ENCODE measurements around the gene RGS21.
"Not testable (repeated sequence)": the region's sequence is repeated elsewhere in the genome, so short reads cannot be mapped to it uniquely, and the experiment has no call there.

The RGS21 gene

DNA sequence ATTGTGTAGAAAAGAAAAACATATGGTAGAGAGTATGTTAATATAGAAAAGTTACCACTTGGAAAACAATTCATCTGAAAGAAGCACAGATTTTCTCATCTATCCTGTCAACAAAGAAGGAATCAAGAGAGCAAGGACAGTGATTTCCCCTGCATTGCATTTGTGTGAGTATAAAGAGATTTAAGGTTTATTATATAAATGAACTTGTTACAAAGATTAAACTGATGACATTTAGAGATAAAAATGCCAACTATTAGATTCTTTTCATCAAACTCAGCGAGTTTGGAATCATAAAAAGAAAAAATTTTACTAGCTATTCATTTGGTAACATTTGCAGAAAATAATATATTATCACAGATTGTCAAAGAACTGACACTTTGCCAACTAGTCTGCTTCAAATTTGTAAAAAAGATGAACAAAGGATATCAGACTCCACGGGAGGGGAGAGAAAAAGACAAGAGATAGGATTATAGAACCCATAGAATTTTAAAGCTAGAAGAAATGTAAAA is at the start of gene RGS21:
TSS of gene RGS21 (plus strand) at position 51 of the 509 bp plus-strand sequence. CDS start 26,045 bp downstream, outside the sequence.
- no peak for DNase-seq (ENCODE audit: low read depth)

- no peak for DNase-seq (ENCODE audit: low read depth)
Measured at GRCh38 chr1:192268468-192269052, 48.2 kb upstream of the RGS21 start.

DNA sequence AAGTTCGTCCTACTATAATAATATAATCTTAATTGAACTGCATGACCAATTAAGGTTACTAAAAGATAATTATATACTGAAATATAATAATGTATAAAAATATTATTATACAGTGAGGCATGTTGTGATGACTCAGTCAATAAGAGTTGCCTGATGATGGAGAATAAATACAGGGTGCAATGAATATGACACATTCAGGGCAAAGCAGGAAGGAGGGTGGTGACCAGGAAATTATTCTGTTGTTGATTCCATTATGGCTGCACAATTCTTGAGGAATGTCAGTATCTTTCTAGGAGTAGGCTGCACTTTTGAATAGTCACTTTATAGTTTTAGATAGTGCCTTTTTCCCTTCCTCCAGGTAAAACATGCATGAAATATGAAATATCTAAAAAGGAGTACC is 46.4 kb upstream of the RGS21 start:
- DNase-seq (ENCODE audit: low read depth): no peak

DNA sequence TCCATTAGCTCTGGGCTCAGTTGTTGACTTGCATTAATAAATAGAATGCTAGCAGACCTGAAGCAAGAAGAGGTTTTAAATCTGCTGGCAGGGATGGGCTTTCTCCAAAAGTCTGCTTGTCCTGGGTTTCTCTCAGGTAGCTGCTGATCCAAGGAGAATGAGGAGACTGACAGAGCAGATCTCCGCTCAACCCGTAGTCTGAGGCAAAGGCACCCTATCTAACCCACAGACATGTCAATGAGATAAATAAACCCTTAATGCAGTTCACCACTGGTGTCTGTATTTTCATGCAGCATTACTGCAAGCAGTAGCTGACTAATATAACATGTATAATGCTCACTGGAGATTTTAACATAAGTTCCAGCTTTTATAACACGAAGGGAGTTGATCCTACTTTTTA is 44.1 kb upstream of the RGS21 start:
- DNase-seq (ENCODE audit: low read depth): no peak

DNA sequence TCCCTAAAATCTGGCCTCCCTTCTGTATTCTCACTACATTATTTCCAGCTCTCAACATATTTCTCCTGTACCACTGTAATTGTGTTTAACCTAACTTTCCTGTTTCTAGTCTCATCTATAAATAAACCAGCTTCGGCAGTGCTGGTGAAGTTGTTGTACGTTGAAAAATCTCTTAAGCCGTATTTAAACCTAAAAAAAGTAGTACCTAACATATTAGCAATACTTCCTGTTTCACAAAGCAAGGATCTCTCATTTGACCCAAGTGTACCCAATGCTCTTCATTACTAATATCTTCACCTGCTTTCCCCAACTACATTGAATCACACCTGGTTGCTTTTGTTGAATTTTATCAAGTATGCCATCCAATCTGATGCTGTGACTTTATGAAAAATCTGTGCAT is 42.2 kb upstream of the RGS21 start:
- DNase-seq (ENCODE audit: low read depth): no peak

DNA sequence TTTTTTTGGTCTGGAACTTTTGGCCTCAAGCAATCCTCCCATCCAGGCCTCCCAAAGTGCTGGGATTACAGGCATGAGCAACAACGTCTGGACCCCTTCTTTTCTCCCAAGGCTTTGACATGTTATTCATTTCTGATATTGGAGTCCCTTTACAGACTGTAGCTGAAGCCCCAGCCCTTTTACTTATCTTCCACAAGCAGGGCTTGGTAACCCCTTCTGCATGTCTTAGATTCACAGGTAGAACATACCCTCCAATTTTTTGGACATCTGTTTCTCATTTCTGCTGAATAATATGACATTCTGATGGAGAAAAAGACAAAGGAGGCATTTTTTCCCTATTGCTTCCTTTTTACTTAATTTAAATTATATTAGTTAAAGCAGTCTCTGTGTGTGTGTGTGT is 39.2 kb upstream of the RGS21 start:
- no peak for DNase-seq (ENCODE audit: low read depth)

GRCh38 chr1:192284927-192285326 is 31.9 kb upstream of the RGS21 start:
- no peak for DNase-seq (ENCODE audit: low read depth)

- DNase-seq (ENCODE audit: low read depth): no peak
Measured at GRCh38 chr1:192303029-192303428, 13.8 kb upstream of the RGS21 start.

- DNase-seq (ENCODE audit: low read depth): not testable (repeated sequence)
Measured at GRCh38 chr1:192308314-192308713, 8.5 kb upstream of the RGS21 start.

- DNase-seq (ENCODE audit: low read depth): no peak
Measured at GRCh38 chr1:192311281-192311680, 5.5 kb upstream of the RGS21 start.

DNA sequence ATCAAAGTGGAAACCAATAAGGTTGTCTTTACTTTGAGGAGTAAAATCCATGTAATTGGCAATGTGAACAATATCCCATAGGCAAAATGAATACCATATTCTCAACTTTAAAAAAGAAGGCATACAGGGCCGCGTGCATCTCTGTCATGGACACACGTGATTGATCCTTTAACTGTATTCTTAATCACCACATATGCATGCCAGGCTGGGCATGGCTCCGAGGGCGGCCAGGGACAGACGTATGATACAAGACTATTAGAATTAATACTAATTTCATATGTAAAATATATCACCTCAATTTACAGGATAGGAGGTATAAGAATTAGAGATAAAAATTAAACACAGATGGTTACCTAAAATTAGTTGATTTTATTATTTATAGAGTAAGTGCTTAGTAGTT is 11.2 kb downstream of the RGS21 start:
- DNase-seq (ENCODE audit: low read depth): no peak

- no peak for DNase-seq (ENCODE audit: low read depth)
Measured at GRCh38 chr1:192342842-192343241, 26.1 kb downstream of the RGS21 start.

DNA sequence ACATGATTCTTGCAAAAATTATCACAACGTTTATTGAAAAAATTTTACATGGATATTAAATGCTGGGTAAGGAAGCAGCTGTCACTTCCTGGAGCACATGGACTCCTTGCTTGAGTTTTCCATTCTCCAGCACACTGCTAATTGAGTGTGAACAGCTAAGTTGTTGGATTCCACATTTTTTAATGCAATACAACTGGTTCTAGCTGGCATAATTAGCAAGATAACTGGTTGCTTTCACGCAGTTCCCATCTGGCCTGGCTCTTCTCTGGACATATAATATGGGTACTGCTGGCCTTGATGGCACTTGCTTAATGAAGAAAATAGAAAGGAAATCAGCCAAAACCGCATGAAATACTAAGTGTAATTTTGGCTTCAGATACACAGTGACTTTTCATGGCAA is 26.6 kb downstream of the RGS21 start:
- no peak for DNase-seq (ENCODE audit: low read depth)

- DNase-seq (ENCODE audit: low read depth): no peak
Measured at GRCh38 chr1:192349314-192349713, 32.5 kb downstream of the RGS21 start.

GRCh38 chr1:192350356-192350755 is 33.6 kb downstream of the RGS21 start:
- no peak for DNase-seq (ENCODE audit: low read depth)

GRCh38 chr1:192351550-192351949 is 34.8 kb downstream of the RGS21 start:
- no peak for DNase-seq (ENCODE audit: low read depth)

DNA sequence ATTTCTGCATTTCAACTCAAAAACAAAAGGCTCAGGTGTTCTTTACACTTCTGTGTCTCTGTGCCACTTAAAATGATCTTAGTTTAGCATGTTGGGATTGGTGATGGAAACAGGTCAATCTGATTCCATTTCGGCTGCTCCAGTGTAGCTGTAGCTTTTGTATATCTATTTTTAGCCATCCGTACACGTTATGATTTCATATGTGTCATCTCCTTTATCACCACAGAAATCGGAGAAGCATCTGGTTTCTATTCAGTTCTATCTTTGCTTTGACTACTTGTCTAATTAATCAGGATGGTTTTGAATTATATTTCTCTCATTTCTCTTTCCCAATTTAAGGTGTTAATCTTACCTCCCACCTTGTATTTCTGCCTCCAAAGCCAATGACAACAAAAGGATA is 41.1 kb downstream of the RGS21 start:
- no peak for DNase-seq (ENCODE audit: low read depth)

DNA sequence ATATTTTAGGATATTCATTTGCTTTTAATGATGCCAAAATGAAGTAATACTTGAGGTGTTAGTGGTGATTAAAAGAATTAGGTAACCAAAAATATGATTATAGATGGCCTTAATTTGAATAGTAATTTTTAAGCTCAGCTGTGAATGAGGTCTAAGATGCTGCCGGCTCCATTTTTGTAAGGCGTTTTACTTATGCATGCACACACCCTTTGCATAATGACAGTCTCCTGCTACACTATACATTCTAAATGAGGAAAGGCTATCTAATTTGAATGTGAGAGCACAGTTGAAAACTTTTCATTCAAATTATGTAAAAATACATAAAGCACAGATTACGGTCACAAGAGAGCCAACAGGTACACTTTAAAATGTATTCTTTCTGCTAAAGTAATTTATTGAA is 41.6 kb downstream of the RGS21 start:
- no peak for DNase-seq (ENCODE audit: low read depth)

DNA sequence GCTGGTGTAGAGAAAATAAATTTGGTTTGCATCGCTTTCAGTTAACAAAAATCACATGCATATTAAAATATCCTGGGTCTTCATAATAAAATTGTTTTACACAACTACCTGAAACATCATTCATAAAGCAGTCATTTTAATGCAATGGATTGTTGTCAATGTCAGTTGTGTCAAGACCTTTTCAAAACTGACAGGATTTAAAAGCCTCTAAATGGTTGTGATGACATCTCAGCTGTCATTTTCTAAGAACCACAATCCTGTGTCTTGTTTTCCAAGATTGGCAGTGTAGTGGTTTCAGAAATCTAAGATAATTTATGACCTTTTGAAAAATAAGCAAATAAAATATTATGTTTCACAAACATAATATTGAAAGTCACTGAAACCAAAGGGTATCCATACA is 42.0 kb downstream of the RGS21 start:
- no peak for DNase-seq (ENCODE audit: low read depth)

GRCh38 chr1:192363177-192363576 is 46.4 kb downstream of the RGS21 start:
- no peak for DNase-seq (ENCODE audit: low read depth)

GRCh38 chr1:192367436-192367835 is 50.6 kb downstream of the RGS21 start:
- no peak for DNase-seq (ENCODE audit: low read depth)

DNA sequence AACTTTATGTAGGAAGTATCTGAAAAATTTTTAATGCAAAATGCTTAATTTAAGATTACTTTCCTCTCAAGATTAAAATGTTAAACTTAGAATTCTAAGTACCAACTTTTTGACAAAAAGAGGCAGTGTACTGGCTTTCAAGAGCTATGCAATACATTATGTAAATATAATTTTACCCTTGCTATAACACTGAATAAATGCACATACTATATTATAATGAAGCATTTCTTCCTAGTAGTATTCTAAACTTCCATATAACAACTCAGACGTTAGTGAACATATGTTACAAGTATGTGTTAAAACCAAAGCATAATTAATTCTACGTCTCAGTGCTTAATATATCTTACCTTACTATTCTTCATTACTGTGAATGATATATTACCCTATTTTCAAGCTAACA is 58.5 kb downstream of the RGS21 start:
- DNase-seq (ENCODE audit: low read depth): no peak

GRCh38 chr1:192376374-192376773 is 59.6 kb downstream of the RGS21 start:
- DNase-seq (ENCODE audit: low read depth): no peak

DNA sequence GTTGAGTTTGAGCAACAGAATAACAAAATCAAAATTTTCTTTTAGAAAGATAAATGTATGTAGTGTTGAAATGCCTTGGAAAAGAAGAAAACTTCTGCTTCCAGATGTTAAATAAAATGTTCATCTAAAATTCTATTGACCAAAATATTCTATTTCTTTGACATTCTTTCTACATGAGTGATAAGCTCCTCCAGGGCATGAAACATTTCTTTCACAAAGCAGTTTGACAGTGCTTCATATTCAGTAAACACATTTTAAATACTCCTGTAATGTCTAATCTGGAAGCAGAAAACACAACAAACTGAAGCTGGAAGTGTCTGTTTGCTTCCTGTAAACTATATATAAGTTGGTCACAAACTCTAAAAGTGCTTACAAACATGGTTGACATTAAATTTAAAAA is 61.5 kb downstream of the RGS21 start:
- no peak for DNase-seq (ENCODE audit: low read depth)

DNA sequence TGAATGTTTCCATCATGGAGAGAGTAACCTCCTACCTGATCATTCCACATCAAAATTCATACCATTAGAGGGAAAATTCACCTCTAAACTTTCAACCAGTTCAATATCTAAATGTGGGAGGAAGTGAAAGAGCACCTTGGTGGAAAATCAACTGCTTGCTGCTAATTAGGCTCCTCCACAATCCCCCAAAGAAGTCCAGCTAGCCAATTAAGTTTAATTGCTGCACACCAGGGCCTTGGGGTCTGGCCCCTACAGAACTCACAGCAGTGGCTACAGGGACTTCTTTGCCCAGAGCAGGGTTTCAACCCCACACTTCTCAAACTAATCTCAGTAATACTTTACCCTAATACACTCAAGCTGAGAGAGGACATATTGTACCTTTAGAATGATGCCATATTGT is 62.1 kb downstream of the RGS21 start:
- DNase-seq (ENCODE audit: low read depth): no peak

All from stimulated activated CD8-positive, alpha-beta memory T cell treated with anti-CD3 and anti-CD28 coated beads, Interleukin-12 subunit alpha, Interleukin-12 subunit beta, amount 100 ng/mL, for 4 hours (primary cell).